COLO668 (cell line): ENCODE results near the gene REEP6.
"Not testable (repeated sequence)": the region's sequence is repeated elsewhere in the genome, so short reads cannot be mapped to it uniquely, and the experiment has no call there.

ENCODE experiments used
- DNase-seq: peaks from one replicate; lab custom pipeline; 2025; ENCODE audit not compliant: unreplicated experiment; lab: John Stamatoyannopoulos, UW

Gene REEP6

GRCh38 chr19:1505991-1506881 lies 15.3 kb downstream of the REEP6 start:
- DNase-seq = no peak

GRCh38 chr19:1507192-1507660 lies 16.2 kb downstream of the REEP6 start:
- DNase-seq = no peak

DNA sequence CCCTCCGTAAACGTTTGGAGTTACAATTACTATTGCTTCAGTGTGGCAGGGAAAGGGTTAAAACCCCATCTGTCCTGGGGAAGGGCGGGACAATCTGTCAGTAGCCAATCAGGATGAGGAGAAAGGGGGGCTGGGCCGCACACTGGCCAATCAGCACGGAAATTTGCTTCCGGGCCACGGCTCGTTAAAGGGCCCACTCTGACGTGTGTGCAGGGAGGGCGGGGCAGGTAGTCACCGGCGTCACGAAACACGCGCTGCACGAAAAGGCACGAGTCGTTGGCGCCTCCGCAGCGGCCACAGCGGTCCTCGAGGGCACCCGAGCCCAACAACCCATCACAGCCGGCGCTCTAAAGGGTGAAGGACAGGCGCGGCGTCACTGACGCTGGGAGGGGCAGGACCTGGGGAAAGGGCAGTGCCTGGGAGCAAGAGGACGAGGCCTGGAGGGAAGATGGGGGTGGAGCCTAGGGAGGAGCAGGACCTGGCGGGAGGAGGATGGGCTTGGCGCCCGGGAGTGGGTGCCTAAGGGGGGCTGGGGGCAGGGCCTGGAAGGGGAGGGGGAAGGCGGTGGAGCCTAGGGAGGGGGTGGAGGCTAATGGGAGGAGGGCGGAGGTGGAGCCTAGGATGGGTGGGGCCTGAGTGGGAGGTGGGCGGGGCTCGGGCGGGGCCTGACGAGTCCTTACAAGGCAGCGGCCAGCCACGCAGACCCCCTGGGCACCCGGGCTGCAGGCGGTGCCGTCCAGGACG lies 17.0 kb downstream of the REEP6 start:
- peak; percentile 84 for DNase-seq

- no peak for DNase-seq
These were observed 17.5 kb downstream of the REEP6 start for GRCh38 chr19:1508507-1508856.

DNA sequence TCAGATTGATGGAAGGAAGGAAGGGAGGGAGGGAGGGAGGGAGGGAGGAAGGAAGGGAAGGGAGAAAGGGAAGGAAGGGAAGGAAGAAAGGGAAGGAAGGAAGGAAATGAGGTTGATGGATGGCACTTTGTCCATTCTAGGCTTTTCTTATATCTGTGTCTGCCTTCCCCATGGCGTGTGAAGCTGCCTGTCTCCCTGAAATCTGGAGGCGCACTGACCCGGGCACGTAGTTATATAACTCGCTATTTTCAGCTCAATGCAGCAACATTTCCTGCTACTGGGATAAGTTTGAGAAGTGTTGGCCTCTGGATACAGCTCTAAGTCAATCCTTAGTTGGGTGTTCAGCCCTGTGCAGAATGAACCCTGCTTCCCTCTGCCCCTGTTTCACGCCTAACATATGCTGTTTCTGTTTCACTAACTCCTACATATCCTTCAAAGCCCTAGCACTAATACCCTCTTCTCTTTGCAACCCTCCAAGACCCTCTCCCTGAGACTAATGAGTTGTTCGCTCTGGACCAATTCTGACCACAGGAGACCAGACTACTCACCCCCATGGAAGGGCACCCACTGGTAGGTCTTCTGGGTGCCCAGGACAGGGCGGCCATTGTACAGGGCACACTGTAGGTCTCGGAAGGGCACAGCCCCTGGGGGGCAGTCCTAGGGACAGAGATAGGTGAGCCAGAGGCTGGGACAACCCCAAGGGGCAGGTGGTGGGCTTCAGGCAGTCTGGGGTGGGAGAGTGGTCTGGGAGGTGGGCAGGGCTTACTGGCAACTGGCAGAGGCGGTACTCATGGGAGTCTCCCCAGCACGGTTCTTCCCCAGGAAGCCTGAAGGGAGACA lies 18.8 kb downstream of the REEP6 start:
- no peak for DNase-seq

- no peak for DNase-seq
These were observed 19.4 kb downstream of the REEP6 start for GRCh38 chr19:1510442-1510806.

DNA sequence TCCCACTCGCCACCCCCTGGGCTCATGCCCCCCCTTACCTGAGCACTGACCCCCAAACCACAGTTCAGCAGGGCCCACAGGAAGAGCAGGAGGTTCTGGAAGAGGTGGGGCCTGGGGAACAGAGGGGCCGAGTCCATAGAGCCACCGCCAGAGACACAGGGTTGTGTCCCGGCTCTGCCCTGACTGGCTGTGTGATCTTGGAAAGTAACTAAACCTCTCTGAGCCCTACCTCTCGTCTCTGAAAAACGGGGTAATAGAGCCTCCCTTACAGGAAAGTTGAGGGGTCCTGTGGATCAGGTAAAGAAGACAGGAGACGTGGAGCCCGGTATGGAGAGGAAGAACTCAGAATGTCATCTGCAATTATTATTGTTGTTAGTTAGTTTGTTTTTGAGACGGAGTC lies 19.8 kb downstream of the REEP6 start:
- no peak for DNase-seq

GRCh38 chr19:1511318-1512317 lies 20.6 kb downstream of the REEP6 start:
- DNase-seq = no peak

- peak; percentile 29 for DNase-seq
These were observed 21.9 kb downstream of the REEP6 start, which contains the start of gene ADAMTSL5 for GRCh38 chr19:1512671-1513498. TSS of gene ADAMTSL5 (minus strand) at chr19:1513019. CDS start at chr19:1510943, 2,076 bp downstream.

DNA sequence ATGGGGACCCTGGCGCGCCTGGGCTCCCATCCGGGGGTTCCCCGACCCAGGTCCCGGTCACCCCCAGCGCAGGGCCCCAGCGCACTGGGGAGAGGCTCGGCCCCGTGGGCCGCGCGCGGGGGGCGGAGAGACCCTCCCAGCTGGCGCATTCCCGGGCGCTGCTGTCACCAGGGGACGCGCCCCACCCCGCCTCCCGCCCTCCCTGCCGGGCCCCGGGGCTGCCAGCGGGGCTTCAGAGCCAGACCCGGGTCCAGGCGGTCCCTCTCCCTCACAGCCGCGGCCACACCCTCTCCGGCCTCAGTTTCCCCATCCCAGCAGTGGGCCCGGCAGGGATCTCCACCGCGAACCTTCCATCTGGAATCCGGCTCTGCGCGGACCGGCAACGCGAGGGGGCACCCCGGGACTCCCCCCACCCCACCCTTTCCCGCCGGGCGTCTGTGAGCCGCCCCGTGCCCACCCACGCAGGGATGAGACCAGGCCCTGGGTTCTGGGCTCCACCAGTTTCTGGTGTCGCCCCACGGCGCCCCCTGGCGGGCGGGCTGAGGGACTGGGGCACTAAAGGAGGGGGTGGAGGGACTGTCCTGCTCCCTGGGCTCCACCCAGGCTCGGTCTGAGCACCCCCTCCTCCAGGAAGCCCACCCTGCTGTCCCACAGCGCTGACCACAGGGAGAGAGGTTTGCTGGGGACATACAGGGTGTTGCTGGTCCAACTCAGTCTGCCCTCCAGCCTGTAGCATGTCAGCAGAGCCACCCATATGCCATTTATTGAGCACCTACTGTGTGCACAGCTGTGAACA lies 22.7 kb downstream of the REEP6 start:
- peak; percentile 54 for DNase-seq

DNA sequence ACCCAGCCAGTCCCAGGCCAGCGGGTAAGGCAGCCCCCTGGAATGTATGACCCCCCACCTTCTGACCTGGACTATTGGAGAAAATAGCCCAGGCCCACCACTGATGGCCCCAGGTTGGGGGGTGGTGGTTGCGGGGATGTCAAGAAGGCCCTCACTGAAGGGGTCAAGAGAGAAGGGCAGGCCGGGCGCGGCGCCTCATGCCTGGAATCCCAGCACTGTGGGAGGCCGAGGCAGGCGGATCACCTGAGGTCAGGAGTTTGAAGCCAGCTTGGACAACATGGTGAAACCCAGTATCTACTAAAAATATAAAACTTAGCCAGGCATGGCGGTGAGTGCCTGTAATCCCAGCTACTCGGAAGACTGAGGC lies 23.3 kb downstream of the REEP6 start:
- DNase-seq = no peak

GRCh38 chr19:1514986-1515721 lies 24.2 kb downstream of the REEP6 start:
- no peak for DNase-seq

DNA sequence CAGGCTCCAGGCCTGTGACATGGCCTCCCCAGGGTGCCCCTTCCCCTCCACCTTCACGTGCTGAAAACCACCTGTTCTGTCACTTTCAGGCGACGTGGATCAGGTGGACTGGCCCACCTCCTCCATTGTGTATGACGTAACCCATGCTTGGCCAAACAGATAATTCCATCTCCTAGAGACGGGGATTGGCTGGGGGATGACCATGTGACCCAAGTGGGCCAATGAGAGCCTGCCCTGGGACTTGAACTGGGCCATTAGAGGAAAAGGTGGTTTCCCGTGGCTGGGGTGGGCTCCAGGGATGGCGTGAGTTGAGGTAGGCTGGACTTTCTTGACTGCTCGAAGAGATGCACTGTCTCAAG lies 25.4 kb downstream of the REEP6 start:
- no peak for DNase-seq

DNA sequence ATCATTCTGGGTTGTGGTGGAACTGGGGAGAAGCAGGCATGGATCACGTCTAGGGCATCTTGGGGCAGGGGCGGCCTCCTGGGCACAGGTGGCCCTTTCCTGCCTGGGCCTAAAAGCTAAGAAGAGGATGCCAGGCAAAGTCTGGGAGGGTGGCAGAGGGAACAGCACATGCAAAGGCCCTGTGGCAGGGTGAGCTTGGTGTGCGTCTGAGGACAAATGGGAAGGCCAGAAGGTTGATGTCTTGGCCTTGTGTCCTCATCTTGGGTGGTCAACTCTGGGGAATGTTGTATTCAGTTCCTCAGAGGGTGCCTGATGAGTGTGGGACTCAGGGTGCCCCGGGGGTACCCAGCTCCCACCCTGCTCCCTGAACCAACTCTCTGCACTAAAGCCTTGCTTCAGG lies 27.5 kb downstream of the REEP6 start:
- no peak for DNase-seq

GRCh38 chr19:1519802-1520201 lies 28.8 kb downstream of the REEP6 start:
- not testable (repeated sequence) for DNase-seq

DNA sequence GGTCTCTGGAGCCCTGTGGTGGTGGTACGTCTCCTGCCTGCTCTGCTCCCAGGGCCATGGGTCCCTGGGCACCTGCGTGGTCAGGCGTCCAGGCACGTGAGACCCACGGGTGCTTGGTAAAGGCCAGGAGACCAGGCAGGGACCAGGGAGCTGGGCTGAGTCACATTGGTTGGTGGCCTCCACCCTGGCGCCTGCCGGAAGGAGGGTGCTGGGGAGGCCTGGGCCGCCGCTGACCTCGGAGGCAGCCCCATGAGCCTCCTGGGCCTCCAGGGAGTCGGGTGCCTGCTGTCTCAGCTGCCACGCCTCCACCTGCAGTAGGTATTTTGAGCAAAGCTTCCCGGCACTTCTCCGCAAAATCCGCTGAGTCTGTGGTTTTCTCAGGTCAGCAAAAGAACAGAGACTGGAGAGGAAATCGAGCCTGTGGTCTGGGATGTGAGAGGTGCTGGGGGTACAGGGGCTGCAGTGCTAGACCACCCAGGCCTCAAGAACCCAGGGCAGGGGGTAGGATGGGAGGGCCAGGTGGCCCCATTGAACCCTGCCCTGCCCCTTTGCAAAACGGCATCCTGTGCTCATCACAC lies 29.3 kb downstream of the REEP6 start:
- DNase-seq = no peak

DNA sequence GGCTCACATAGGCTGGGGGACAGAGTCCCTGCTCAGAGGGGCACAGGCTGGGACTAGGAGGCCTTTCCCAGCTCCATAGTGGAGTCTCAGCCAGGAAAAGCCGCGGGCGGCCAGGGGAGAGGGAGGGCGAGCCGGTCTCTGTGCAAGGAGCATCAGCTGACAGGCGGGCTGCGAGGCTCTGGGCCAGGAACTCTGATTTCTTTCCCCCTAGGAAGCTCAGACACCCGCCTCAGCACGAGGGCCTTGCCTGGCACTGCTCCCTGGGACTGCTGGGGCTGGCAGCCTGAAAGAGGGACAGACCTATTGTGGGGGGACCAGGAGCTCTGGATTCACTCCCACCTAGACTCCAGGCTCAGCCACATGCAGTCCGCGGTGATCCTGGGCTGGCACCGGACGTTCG lies 30.7 kb downstream of the REEP6 start:
- no peak for DNase-seq

GRCh38 chr19:1522061-1522460 lies 31.1 kb downstream of the REEP6 start:
- no peak for DNase-seq
